Posterior vena cava (tissue), 2 donors: ENCODE data around the gene DEDD2. TPM values are rescaled to one million over a fixed set of nuclear protein-coding genes. Genes with fewer than 3 reads are reported as not detected.
A peak's percentile ranks its signal among the peaks of the same experiment; 100 is the strongest.

Source experiments
- DNase-seq: peaks from one replicate; pipeline ENCODE4 v3.0.0-alpha.2; 2020; ENCODE audit warnings: low spot score
- intact Hi-C, 2 donors: fragments of 100-400 bp; cut with DNase I; formaldehyde crosslinking; loops; one replicate each; pipeline versions ENCODE4 v1.14.1 to v1.14.2; 2022 to 2023
- total RNA-seq, 2 donors: library from RNA; stranded (reverse); fragmentation: NEBNext Ultra II Directional; extraction: Animal tissue kit (Norgen Biotek cat#: 25700); gene quantifications; one replicate each; pipeline ENCODE4 v1.2.1, GENCODE V29; 2021
- donor health status: DM: yes; HTN: yes; CAD: no.
- donor health status: DM: yes; HTN: yes; CAD: no.

The DEDD2 gene
- total RNA-seq, 2 donors from 2014 or later, result 12.2 to 13.0 TPM

GRCh38 chr19:42250183-42250665, 32.7 kb upstream of the DEDD2 start:
- intact Hi-C loops, result no loop called here
- DNase-seq, result peak; percentile 88

DNA sequence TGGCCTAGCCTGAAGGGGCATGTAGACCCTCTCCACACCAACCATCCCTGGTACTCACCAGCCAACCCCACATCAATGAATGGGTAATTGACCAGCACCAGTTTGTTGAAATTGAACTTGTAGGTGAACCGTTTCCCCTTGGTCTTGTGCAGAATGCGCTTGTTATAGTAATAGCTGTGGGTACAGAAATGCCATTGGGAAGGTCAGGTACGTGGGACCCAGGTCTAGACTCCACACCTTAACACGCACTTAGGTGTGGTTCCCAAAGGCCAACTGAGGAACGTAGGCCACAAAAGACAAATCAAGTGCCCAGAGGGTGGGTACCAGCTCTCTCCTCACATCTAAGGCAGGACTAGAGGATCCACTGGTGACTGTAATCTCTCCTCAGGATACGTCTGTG, 32.3 kb upstream of the DEDD2 start:
- no peak for DNase-seq
- intact Hi-C loops, result loop anchor here in 1 of 2 donors (10.0 kb wide), 1 partner anchor 45 kb away; no protein-coding TSS in a partner anchor

DNA sequence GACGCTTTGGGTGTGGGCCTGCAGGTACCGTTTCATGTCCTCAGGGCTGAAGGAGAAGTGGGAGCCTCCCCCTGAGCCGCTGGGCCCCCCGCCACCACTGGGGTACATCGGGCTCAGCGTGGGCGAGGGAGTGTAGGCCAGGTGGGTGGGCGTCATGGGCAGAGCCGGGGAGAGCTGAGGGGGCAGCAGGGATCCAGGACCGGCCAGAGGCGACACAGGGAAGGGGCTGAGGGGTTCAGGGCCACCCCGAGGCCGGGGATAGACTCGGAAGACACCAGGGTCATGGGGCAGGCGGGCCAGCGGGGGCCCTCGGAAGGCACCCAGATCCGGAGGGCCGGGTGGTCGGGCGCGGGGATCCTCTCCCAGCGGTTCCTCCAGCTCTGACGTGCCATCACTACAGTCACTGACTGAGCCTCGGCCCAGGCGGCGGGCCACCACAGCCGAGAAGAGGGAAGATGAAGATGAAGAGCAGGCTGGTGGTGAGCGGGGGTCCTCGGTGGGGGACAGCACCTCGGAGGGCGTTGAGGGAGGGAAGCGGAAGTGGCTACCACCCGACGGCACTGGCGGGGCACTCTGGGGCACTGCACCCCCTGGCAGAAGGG, 31.8 kb upstream of the DEDD2 start:
- no peak for DNase-seq
- intact Hi-C loops, result loop anchor here in 1 of 2 donors (10.0 kb wide), 1 partner anchor 46 kb away; no protein-coding TSS in a partner anchor

- DNase-seq, result no peak
Measured at GRCh38 chr19:42248270-42249148, 31.0 kb upstream of the DEDD2 start.

GRCh38 chr19:42247640-42248199, 30.2 kb upstream of the DEDD2 start:
- intact Hi-C loops, result loop anchor here in 1 of 2 donors (10.0 kb wide), 1 partner anchor 47 kb away; no protein-coding TSS in a partner anchor
- DNase-seq, result no peak

More at GRCh38 chr19:42248270-42249148, 31.0 kb upstream of the DEDD2 start:
- intact Hi-C loops, result loop anchor here in 1 of 2 donors (10.0 kb wide), 1 partner anchor 46 kb away; no protein-coding TSS in a partner anchor

- DNase-seq, result no peak
- intact Hi-C loops, result loop anchor here in 1 of 2 donors (10.0 kb wide), 1 partner anchor 48 kb away; no protein-coding TSS in a partner anchor
Measured at GRCh38 chr19:42246922-42247639, 29.6 kb upstream of the DEDD2 start.

DNA sequence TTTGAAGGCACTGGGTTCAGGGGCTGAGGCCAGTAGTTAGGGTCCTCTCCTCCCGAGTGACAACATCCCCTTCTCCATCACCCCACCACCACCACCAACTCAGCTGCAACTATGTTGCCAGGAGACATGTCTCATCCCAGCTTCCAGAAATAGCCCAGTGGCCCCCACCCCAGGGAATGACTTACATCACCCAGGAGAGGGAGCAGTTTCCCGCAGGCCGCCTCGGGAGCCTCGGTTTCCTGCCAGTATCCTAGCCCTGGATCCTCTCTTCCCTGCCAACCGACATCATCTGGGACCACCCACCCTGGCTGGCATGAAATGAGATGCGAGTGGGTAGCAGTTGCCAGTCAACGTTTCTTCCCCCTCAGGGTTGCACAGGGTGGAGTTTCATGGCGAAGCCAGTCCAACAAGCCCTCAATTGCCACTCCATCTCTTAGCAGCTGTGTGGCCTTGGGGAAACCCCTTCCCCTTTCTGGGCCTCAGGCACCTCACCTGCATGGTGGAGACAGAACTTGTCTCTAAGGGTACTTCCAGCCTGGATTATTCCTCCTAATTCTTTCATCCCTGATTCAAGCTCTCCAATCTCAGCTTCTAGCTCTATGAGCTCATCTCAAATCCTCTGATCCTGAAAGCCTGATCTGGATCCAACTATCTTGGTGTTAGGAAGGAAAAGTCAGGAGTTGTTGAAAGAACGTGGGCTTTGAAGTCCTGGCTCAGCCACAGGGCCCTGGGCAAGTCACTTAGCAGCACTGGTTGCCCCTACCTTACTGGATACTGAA, 28.9 kb upstream of the DEDD2 start:
- peak; percentile 92 for DNase-seq
- intact Hi-C loops, result loop anchor here in 1 of 2 donors (10.0 kb wide), 1 partner anchor 48 kb away; no protein-coding TSS in a partner anchor

GRCh38 chr19:42245231-42245630, 27.8 kb upstream of the DEDD2 start:
- DNase-seq, result no peak
- intact Hi-C loops, result loop anchor here (2.0 to 10.0 kb wide), 2 partner anchors 36 to 50 kb away; no protein-coding TSS in a partner anchor

DNA sequence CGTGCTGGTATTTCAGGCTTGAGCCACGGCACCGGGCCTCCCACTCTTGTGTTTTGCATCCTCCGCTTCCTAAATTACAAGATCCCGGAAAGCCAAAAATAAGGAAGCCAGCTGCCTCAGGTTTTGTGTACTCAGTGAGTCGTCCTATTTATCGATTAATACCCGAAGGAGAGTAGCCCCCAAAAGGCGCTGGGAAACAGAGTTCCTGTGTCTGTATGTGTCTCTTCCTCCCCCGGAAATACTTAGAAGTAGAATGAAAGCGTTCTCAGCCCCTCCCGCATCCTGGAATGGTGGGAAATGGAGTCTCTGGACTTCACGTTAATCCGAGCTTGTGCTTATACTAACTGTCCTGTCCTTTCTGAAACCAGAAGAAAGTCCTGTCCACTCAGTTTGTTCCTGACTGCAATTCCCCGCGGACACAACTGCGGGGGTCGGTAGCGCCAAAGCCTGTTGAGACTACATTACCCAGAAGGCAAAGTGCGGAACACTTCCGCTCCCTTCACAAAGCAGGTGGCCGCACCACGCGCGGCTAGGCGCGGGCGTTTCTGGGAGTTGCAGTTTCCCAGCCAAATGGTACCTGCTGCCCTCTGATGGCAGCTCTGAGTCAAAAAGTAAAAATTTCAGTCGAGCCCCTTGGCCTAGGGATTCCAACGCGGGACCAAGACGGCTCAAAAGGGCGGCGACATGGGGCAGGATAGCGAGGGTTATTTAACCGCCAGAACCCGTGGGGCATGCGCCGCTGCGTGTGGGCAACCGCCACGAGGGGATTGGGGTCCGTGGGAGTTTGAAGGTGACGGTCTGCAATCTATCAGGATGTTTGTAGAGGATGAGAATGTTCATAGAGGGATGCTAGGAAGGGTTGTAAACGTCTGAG, 27.1 kb upstream of the DEDD2 start:
- peak; percentile 98 for DNase-seq
- intact Hi-C loops, result loop anchor here (2.0 to 10.0 kb wide), 2 partner anchors 36 to 50 kb away; no protein-coding TSS in a partner anchor

- DNase-seq, result peak; percentile 100
- intact Hi-C loops, result loop anchor here in 1 of 2 donors (1.0 to 10.0 kb wide), 2 partner anchors 14 to 52 kb away; no protein-coding TSS in a partner anchor
Measured at GRCh38 chr19:42242512-42243409, 25.3 kb upstream of the DEDD2 start, which contains the start of gene GSK3A. GSK3A (minus strand) TSS chr19:42242602; CDS start chr19:42242465, 137 bp downstream.

DNA sequence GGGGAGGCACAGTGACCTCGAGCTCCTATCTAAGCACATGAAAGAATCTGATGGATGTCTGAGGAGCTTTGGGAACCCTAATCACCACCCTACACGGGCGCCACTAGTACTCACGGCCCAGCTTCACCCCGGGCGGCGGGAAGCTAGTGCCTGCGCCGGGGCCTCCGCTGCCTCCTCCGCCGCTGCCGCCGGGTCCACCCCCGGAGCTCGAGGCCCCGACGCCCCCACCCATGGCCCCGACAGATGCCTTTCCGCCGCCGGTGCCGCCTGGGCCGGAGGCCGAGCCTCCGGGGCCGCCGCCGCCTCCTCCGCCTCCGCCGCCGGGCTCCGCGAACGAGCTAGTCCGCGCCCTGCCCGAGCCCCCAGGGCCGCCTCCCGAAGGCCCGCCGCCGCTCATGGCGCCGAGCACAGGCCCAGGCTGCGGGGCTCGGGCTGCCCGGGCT, 24.6 kb upstream of the DEDD2 start:
- intact Hi-C loops, result loop anchor here in 1 of 2 donors (10.0 kb wide), 1 partner anchor 53 kb away; no protein-coding TSS in a partner anchor
- no peak for DNase-seq

GRCh38 chr19:42241279-42241678, 23.8 kb upstream of the DEDD2 start:
- intact Hi-C loops, result loop anchor here in 1 of 2 donors (10.0 kb wide), 1 partner anchor 54 kb away; no protein-coding TSS in a partner anchor
- DNase-seq, result no peak

- DNase-seq, result no peak
- intact Hi-C loops, result loop anchor here in 1 of 2 donors (10.0 kb wide), 1 partner anchor 55 kb away; no protein-coding TSS in a partner anchor
Measured at GRCh38 chr19:42239544-42240220, 22.2 kb upstream of the DEDD2 start.

GRCh38 chr19:42235181-42235580, 17.7 kb upstream of the DEDD2 start:
- no peak for DNase-seq
- intact Hi-C loops, result no loop called here

- intact Hi-C loops, result no loop called here
- DNase-seq, result no peak
Measured at GRCh38 chr19:42234364-42234763, 16.9 kb upstream of the DEDD2 start.
